GM20000 (cell line): ENCODE results near the gene LETM1.
"Not testable (repeated sequence)": the region's sequence is repeated elsewhere in the genome, so short reads cannot be mapped to it uniquely, and the experiment has no call there.

ENCODE experiments used
- DNase-seq: peaks from one replicate; pipeline ENCODE4 v3.0.0; 2012; ENCODE audit warnings: low spot score
- TF ChIP-seq, protein P1 (sequence below): IDR thresholded peaks from 2 replicates; pipeline ENCODE4 v1.5.1; 2012; ENCODE audit warnings: mild to moderate bottlenecking, control low read depth; ENCODE audit errors: extremely low read depth, missing control alignments

Gene LETM1

DNA sequence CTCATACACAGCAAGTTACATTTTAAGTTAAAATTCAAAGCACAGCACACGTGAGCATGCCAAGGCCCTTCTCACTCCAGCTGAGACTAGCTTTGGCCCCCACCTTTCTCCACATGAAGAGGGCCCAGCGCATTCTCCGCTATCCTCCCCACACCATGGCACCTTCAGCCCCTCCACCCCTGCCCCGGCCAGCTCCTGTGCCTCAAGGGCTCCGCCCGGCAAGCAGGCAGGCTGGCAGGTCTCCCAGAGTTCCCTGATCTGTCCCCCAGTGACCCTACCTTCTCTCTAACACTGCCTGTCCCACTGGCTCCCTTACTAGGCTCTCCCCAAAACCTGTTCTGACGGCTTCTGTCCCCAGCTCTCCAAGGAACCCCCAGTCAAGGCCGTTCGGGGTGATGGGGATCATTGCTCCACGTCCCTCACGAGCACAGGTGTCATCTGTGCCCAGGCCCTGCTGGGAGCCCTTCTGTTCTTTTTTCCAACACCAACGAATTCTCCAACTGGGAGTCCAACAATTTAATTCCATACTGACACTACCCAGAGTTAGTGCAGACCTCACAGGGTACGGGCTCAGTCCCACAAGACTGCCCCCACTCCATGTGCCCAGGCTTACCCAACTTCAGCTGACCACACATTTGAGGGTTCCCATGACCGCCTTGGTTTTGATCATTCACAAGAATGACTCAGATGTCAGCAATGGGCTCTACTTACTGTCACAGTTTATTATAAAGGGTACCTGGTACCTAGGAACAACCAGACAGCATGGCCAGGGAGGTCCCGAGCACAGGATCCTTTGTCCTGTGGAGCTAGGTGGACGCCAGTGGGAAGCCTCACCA is 4.2 kb downstream of the LETM1 start:
- no peak for DNase-seq
- TF ChIP-seq, protein P1, sequence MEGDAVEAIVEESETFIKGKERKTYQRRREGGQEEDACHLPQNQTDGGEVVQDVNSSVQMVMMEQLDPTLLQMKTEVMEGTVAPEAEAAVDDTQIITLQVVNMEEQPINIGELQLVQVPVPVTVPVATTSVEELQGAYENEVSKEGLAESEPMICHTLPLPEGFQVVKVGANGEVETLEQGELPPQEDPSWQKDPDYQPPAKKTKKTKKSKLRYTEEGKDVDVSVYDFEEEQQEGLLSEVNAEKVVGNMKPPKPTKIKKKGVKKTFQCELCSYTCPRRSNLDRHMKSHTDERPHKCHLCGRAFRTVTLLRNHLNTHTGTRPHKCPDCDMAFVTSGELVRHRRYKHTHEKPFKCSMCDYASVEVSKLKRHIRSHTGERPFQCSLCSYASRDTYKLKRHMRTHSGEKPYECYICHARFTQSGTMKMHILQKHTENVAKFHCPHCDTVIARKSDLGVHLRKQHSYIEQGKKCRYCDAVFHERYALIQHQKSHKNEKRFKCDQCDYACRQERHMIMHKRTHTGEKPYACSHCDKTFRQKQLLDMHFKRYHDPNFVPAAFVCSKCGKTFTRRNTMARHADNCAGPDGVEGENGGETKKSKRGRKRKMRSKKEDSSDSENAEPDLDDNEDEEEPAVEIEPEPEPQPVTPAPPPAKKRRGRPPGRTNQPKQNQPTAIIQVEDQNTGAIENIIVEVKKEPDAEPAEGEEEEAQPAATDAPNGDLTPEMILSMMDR, result no peak

DNA sequence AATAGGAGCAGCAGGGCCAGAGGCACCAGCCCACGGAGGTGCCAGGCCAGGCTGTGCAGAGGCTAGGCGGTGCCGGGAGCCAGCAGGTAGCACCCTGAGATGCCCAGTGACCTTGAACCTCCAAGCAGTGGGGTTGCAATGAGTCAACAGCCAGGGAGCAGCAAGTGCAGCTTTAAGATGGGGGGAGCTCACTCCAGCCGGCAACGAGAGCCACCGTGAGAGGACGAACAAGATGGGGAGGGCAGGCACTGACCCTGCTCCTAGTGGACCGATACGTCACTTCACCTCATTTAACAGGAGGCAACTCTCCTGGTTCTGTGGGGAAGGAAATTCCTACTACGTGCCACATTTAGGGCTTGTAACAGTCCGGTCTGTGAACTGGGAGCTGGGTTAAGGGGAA is 4.8 kb downstream of the LETM1 start:
- no peak for DNase-seq
- TF ChIP-seq, protein P1, result no peak

DNA sequence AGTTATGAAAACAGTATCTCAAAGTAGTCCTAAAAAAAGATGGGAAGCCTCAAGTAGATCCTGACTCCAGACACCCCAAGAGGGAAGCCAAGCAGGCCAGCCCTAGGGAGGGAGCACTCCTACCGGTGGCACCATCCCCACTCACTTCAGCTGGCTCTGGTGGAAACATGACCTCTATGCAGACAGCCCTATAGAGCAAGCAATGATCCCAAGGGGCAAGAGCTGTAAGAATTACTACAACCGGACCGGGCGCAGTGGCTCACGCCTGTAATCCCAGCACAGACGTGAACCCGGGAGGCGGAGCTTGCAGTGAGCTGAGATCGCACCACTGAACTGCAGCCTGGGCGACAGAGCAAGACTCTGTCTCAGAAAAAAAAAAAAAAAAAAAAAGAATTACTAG is 5.7 kb downstream of the LETM1 start:
- DNase-seq, result no peak
- TF ChIP-seq, protein P1, result no peak

DNA sequence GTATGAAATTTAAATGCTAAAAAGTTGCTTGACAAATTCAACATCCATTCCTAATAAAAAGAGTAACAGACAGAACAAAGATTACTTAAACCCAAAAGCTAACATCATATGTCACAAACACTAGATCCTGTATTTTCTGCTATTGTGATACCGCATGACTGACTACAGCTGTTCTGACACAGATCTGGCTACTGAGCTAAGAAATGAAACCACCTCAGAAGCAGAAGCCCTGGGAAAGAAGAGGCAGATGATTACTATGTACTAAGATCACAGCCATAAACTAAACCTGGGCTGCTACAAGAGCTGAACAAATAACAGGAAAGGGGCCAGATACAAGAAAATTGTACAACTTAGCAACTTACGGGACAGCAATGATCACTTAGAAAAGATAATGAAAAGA is 9.4 kb downstream of the LETM1 start:
- DNase-seq, result no peak
- TF ChIP-seq, protein P1, result no peak

DNA sequence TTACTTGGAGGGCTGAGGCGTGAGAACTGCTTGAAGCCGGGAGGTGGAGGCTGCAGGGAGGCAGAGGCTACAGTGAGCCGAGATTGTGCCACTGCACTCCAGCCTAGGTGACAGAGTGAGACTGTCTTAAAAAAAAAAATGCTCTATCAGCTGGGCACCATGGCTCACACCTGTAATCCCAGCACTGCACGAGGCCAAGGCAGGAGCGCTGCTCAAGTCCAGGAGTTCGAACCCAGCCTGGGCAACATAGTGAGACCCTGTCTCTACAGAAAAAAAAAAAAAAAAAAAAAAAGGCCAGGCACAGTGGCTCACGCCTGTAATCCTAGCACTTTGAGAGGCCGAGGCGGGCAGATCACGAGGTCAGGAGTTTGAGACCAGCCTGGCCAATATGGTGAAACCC is 11.3 kb downstream of the LETM1 start:
- DNase-seq, result not testable (repeated sequence)

DNA sequence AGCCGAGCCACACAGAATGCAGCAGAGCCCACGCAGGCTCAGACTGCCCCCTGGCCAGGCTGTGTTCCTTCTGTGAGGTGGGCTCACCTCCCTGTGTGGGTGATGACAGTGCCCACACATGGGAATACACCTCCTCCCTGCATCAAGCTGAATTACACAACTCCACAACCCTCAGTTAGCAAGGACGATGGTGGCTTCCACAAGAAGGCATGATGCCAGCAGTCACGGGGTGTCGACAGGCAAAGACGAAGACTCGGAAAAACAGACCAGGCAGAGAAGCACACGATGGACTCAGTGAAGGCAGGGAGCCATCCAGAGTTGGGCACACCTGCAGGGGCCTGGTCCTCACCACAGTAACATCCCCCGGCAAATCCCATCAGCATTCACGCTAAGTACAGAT is 12.1 kb downstream of the LETM1 start:
- TF ChIP-seq, protein P1, result no peak
- no peak for DNase-seq

DNA sequence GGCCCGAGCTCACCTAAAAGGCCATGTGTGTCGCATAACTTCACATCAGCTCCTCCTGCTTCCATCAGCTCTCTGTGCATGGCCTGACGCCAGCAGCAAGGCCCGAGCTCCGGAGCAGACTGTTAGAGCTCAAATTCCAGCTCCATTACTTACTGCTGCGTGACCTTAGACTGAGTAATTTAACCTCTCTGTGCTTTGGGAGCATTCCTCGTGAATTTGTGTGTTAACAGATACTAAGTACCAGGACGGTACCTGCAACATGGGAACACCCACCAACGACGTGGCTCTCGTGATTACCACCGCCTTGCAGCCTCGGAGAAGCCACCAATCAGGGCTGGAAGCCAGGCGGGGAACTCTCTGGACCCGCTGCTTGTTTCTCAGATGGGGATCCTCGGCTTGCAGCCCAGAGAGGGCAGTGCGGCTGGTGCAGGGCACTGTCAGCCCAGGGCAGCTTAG is 12.9 kb downstream of the LETM1 start:
- no peak for DNase-seq
- TF ChIP-seq, protein P1, result no peak
